H1 (cell line): ENCODE measurements around the gene CTNNA3. TPM values are rescaled to one million over a fixed set of nuclear protein-coding genes. Genes with fewer than 3 reads are reported as not detected.

ENCODE experiments used
- CTCF ChIA-PET: fragments of 300-600 bp; sonication (Branson Sonifier 250); formaldehyde crosslinking; loops from one replicate; lab custom pipeline; 2021; ENCODE audit not compliant: partially characterized antibody; lab: Charles Lee
- POLR2A ChIA-PET: fragments of 300-600 bp; sonication (Branson Sonifier 250); formaldehyde crosslinking; loops from one replicate; lab custom pipeline; 2021; ENCODE audit warnings: inconsistent platforms; ENCODE audit not compliant: partially characterized antibody; lab: Charles Lee
- DNase-seq, 2 experiments: peaks; one replicate each; pipeline versions ENCODE4 v3.0.0 to v3.0.0-alpha.2; 2010 to 2022; ENCODE audit warnings: low spot score in 2 of 2, low read depth in 1 of 2, mixed read lengths in 1 of 2
- FAIRE-seq: peaks from 2 replicates; lab custom pipeline; 2011; peaks lifted over from hg19 to GRCh38; lab: Jason Lieb, UNC
- H2AFZ ChIP-seq: 2 replicates; pipeline ENCODE4 v1.8.1; 2012; ENCODE audit warnings: low read length, inconsistent platforms
- H2AK5ac ChIP-seq: 2 replicates; pipeline ENCODE4 v1.6.1; 2013; ENCODE audit warnings: low read depth, low read length
- H2BK120ac ChIP-seq: replicated peaks from 2 replicates; pipeline ENCODE3; 2013; ENCODE audit warnings: low read depth, low read length, inconsistent platforms
- H2BK12ac ChIP-seq: 2 replicates; pipeline ENCODE4 v1.6.1; 2013; ENCODE audit warnings: low read depth, low read length
- H2BK15ac ChIP-seq: 2 replicates; pipeline ENCODE4 v1.6.1; 2013; ENCODE audit warnings: low read length
- H2BK20ac ChIP-seq: 2 replicates; pipeline ENCODE4 v1.6.1; 2013; ENCODE audit warnings: low read length
- H2BK5ac ChIP-seq: 2 replicates; pipeline ENCODE4 v1.6.1; 2013; ENCODE audit warnings: low read depth, low read length
- H3K14ac ChIP-seq: 2 replicates; pipeline ENCODE4 v1.6.1; 2013; ENCODE audit warnings: inconsistent platforms; ENCODE audit not compliant: insufficient read length
- H3K18ac ChIP-seq: 2 replicates; pipeline ENCODE4 v1.6.1; 2013; ENCODE audit warnings: low read length; ENCODE audit errors: extremely low read depth
- H3K23ac ChIP-seq: 2 replicates; pipeline ENCODE4 v1.6.1; 2013; ENCODE audit warnings: inconsistent platforms; ENCODE audit not compliant: insufficient read length
- H3K23me2 ChIP-seq: 2 replicates; pipeline ENCODE4 v1.6.1; 2013; ENCODE audit warnings: low read depth, low read length
- H3K27ac ChIP-seq: 2 replicates; pipeline ENCODE4 v1.6.1; 2011; ENCODE audit warnings: low read depth, low read length, inconsistent platforms
- H3K27me3 ChIP-seq, 4 experiments: replicated peaks in 1 of 4; 1 replicate in 1 of 4; 2 replicates in 3 of 4; pipeline versions ENCODE4 v1.6.1 to v1.8.1; 2011 to 2013; ENCODE audit warnings: low read length in 3 of 4, mild to moderate bottlenecking in 3 of 4, inconsistent platforms in 2 of 4, mixed read lengths in 2 of 4, moderate library complexity in 1 of 4; ENCODE audit not compliant: control insufficient read depth in 3 of 4, insufficient read depth in 3 of 4; ENCODE audit errors: extremely low read depth in 1 of 4
- H3K36me3 ChIP-seq, 4 experiments: 2 replicates each; pipeline versions ENCODE4 v1.6.1 to v1.8.1; 2011 to 2013; ENCODE audit warnings: mild to moderate bottlenecking in 4 of 4, low read length in 3 of 4, moderate library complexity in 2 of 4, control low read depth in 1 of 4, inconsistent platforms in 1 of 4; ENCODE audit not compliant: insufficient read depth in 4 of 4, control insufficient read depth in 2 of 4
- H3K4ac ChIP-seq: replicated peaks from 2 replicates; pipeline ENCODE3; 2013; ENCODE audit warnings: low read length, low read depth, mixed read lengths, inconsistent platforms; ENCODE audit not compliant: insufficient read length
- H3K4me1 ChIP-seq, 4 experiments: replicated peaks in 1 of 4; 1 replicate in 1 of 4; 2 replicates in 3 of 4; pipeline versions ENCODE4 v1.6.1 to v1.8.1; 2011 to 2013; ENCODE audit warnings: low read length in 3 of 4, inconsistent platforms in 2 of 4, mixed read lengths in 1 of 4; ENCODE audit not compliant: insufficient read depth in 4 of 4, control insufficient read depth in 3 of 4
- H3K4me2 ChIP-seq, 2 experiments: 2 replicates each; pipeline versions ENCODE4 v1.6.1 to v1.8.1; 2011 to 2013; ENCODE audit warnings: low read depth in 2 of 2, low read length in 2 of 2, control low read depth in 1 of 2, inconsistent platforms in 1 of 2, mild to moderate bottlenecking in 1 of 2; ENCODE audit not compliant: insufficient read depth in 1 of 2
- H3K4me3 ChIP-seq, 4 experiments: fragments of 200-600, 300-600 bp in 1 of 4; sonication (generic), shearing (Covaris generic), sonication (Bioruptor Twin) in 1 of 4; 2 replicates each; pipeline versions ENCODE4 v1.5.1 to v1.8.1; 2011 to 2016; ENCODE audit warnings: low read length in 4 of 4, low read depth in 3 of 4, control low read depth in 2 of 4, inconsistent platforms in 2 of 4, mild to moderate bottlenecking in 2 of 4, mixed read lengths in 1 of 4, moderate library complexity in 1 of 4; ENCODE audit not compliant: insufficient read depth in 2 of 4; ENCODE audit errors: extremely low read depth in 1 of 4
- H3K56ac ChIP-seq: replicated peaks from 2 replicates; pipeline ENCODE3; 2013; ENCODE audit warnings: low read depth, mild to moderate bottlenecking, mixed read lengths, low read length, inconsistent platforms; ENCODE audit not compliant: insufficient read length
- H3K79me1 ChIP-seq: 2 replicates; pipeline ENCODE4 v1.6.1; 2013; ENCODE audit warnings: low read depth, low read length, control low read depth
- H3K79me2 ChIP-seq, 2 experiments: 2 replicates each; pipeline versions ENCODE4 v1.6.1 to v1.8.1; 2012 to 2013; ENCODE audit warnings: low read length in 2 of 2, mild to moderate bottlenecking in 2 of 2, inconsistent platforms in 1 of 2; ENCODE audit not compliant: insufficient read depth in 2 of 2, control insufficient read depth in 1 of 2
- H3K9ac ChIP-seq, 4 experiments: replicated peaks in 1 of 4; 1 replicate in 1 of 4; 2 replicates in 3 of 4; pipeline versions ENCODE4 v1.6.1 to v1.8.1; 2011 to 2013; ENCODE audit warnings: low read depth in 3 of 4, low read length in 3 of 4, control low read depth in 2 of 4, mild to moderate bottlenecking in 2 of 4, moderate library complexity in 2 of 4, inconsistent platforms in 1 of 4; ENCODE audit errors: extremely low read depth in 1 of 4
- H3K9me3 ChIP-seq, 2 experiments: 2 replicates each; pipeline versions ENCODE4 v1.6.1 to v1.8.1; 2012 to 2013; ENCODE audit warnings: mild to moderate bottlenecking in 2 of 2, moderate library complexity in 2 of 2, control low read depth in 1 of 2, inconsistent platforms in 1 of 2, low read depth in 1 of 2, low read length in 1 of 2, mixed read lengths in 1 of 2; ENCODE audit not compliant: insufficient read depth in 2 of 2
- H4K20me1 ChIP-seq, 2 experiments: replicated peaks in 1 of 2; 2 replicates each; pipeline versions ENCODE3 to v1.8.1; 2011 to 2013; ENCODE audit warnings: inconsistent platforms in 2 of 2, low read length in 2 of 2, mild to moderate bottlenecking in 1 of 2; ENCODE audit not compliant: insufficient read depth in 2 of 2, control insufficient read depth in 1 of 2
- H4K5ac ChIP-seq: 2 replicates; pipeline ENCODE4 v1.6.1; 2013; ENCODE audit warnings: low read length, low read depth, mixed read lengths, inconsistent platforms; ENCODE audit not compliant: insufficient read length
- H4K8ac ChIP-seq: 2 replicates; pipeline ENCODE4 v1.8.0; 2013; ENCODE audit warnings: mild to moderate bottlenecking, moderate library complexity, low read length, inconsistent platforms; ENCODE audit not compliant: insufficient read depth; ENCODE audit errors: extremely low read depth
- H4K91ac ChIP-seq: replicated peaks from 2 replicates; pipeline ENCODE3; 2013; ENCODE audit warnings: low read length, mixed read lengths, inconsistent platforms; ENCODE audit not compliant: insufficient read length
- CREB1 ChIP-seq: IDR thresholded peaks from 2 replicates; pipeline ENCODE4 v1.6.1; 2012; ENCODE audit warnings: inconsistent platforms
- HDAC2 ChIP-seq, 2 experiments: fragments of 300-600 bp in 1 of 2; sonication (generic) in 1 of 2; IDR thresholded peaks; 2 replicates each; pipeline ENCODE4 v1.6.1; 2011 to 2012; ENCODE audit warnings: low read depth in 2 of 2, low read length in 2 of 2, mild to moderate bottlenecking in 2 of 2, moderate library complexity in 2 of 2, borderline replicate concordance in 1 of 2, inconsistent platforms in 1 of 2
- KDM5A ChIP-seq: fragments of 200-600 bp; IDR thresholded peaks from 2 replicates; pipeline ENCODE4 v1.7.1; 2012; ENCODE audit warnings: mild to moderate bottlenecking, low read length, inconsistent platforms, mixed read lengths
- RNF2 ChIP-seq: fragments of 200-900, 300-1000 bp; sonication (generic); IDR thresholded peaks from 2 replicates; pipeline ENCODE4 v1.7.1; 2016; ENCODE audit warnings: borderline replicate concordance, low read depth, mild to moderate bottlenecking, antibody characterized with exemption, low read length; ENCODE audit not compliant: poor library complexity, severe bottlenecking; ENCODE audit errors: missing control alignments
- RXRA ChIP-seq: IDR thresholded peaks from 2 replicates; pipeline ENCODE4 v1.6.1; 2011; ENCODE audit warnings: low read depth, mild to moderate bottlenecking, low read length, moderate library complexity; ENCODE audit not compliant: insufficient read depth
- SP1 ChIP-seq: IDR thresholded peaks from 2 replicates; pipeline ENCODE4 v1.6.1; 2011; ENCODE audit warnings: low read depth, low read length
- YY1 ChIP-seq: IDR thresholded peaks from 2 replicates; pipeline ENCODE4 v1.6.1; 2011; ENCODE audit warnings: low read depth, mild to moderate bottlenecking, low read length
- WGBS, 2 experiments: shearing (Covaris generic) in 1 of 2; methylation state at CpG; one replicate each; pipeline versions ENCODE4 v1.1.6 to v1.1.7; 2013 to 2015; ENCODE audit warnings: low lambda C conversion rate in 2 of 2, mixed read lengths in 2 of 2, inconsistent platforms in 1 of 2, low coverage in 1 of 2, missing lambda C conversion rate in 1 of 2; ENCODE audit not compliant: insufficient replicate concordance in 2 of 2, insufficient coverage in 1 of 2, insufficient read length in 1 of 2; ENCODE audit errors: extremely low coverage in 1 of 2, missing lambda C conversion rate in 1 of 2; 5-methylcytosine and 5-hydroxymethylcytosine counted together
- polyA plus RNA-seq, 7 experiments: library from polyadenylated mRNA; depleted of rRNA in 3 of 7; stranded (reverse) in 5 of 7; unstranded in 2 of 7; fragments of >200 nt in 5 of 7; fragments of 200-250 nt in 2 of 7; gene quantifications; 1 replicate in 5 of 7; 2 replicates in 1 of 7; 4 replicates in 1 of 7; pipeline versions ENCODE4 v1.2.1 to v1.2.3, GENCODE V29; 2011 to 2013; ENCODE audit warnings: missing spikeins in 2 of 7, mixed read lengths in 2 of 7
- total RNA-seq: library from RNA; stranded (reverse); fragmentation: NEBNext Ultra II Directional; extraction: Animal tissue kit (Norgen Biotek cat#: 25700); gene quantifications from 2 replicates; pipeline ENCODE4 v1.2.1, GENCODE V29; 2021

Gene CTNNA3
- total and polyA plus RNA-seq, 2 of the 8 experiments (the other 6 are each of a cell fraction or from before 2014, with no cell fraction given): 1.3 to 1.5 TPM

DNA sequence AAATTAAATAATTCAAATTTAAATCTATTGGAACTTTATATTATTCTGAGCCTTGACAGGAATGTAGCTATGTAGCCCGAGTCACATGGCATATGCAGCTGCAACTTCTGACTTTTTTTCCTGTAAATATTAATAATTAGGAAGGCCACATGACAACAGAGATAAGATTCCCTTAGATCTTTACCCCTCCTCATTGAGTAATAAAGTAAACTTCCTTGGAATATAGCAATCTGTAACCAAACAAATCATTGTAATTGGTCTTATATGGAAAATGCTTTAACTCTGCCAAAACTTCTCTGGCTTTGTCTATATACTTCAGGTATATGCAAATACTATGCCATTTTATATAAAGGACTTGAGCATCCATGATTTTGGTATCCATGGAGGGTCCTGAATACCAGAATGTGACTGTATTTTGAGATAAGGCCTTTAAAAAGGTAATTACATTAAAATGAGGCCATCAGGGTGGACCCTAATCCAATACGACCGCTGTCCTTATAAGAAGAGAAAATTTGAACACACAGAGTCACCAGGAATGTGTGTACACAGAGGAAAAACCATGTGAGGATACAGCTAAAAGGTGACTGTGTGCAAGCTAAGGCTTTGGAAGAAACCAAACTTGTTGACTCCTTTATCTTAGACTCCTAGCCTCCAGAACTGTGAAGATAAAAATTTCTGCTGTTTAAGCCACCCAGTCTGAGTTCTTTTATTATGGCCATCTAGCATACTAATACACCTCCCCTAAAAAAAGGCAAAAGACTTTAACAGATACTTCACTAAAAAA lies 222.0 kb downstream of the CTNNA3 start:
- CTCF ChIA-PET: interaction anchor here (0.6 kb wide), 1 partner anchor 72 kb away, joined by 3 read pairs; no protein-coding TSS in a partner anchor
- Histone ChIP-seq H3K56ac (no peak overlapping the region), H3K79me2 (no peaks in the 10 kb centered on the region), H2BK5ac (no peak overlapping the region), H2AFZ (no peak overlapping the region), H3K18ac (no peak overlapping the region), H3K23ac (no peak overlapping the region), H3K79me1 (no peaks in the 10 kb centered on the region), H2BK12ac (no peak overlapping the region)
- no peak for DNase-seq
- TF ChIP-seq RXRA (no peak), HDAC2 (IDR thresholded peaks at IDR 0.05; ENCODE audit: borderline replicate concordance in 1 of 2, low read depth in 2 of 2, low read length in 2 of 2) (no peak), KDM5A (no peak), YY1 (no peak), CREB1 (no peak), RNF2 (no peak), SP1 (no peak)
- TF ChIP-seq, all 59 proteins: peak for 0
- Histone ChIP-seq H4K91ac (no peak overlapping the region), H3K36me3 (no peaks in the 10 kb centered on the region), H2AK5ac (no peak overlapping the region), H2BK15ac (no peak overlapping the region), H2BK120ac (no peak overlapping the region), H3K4ac (no peak overlapping the region), H3K9me3 (no peaks in the 10 kb centered on the region), H3K27ac (no peak overlapping the region), H3K4me1 (no peaks in the 10 kb centered on the region), H3K27me3 (no peaks in the 10 kb centered on the region), H2BK20ac (no peak overlapping the region), H4K8ac (no peak overlapping the region), H3K14ac (no peak overlapping the region), H4K20me1 (peaks cover 0 to 2% of the 10 kb centered on the region in 2 experiments), H3K4me2 (no peak overlapping the region), H3K9ac (no peak overlapping the region), H4K5ac (no peak overlapping the region), H3K23me2 (no peaks in the 10 kb centered on the region), H3K4me3 (no peak overlapping the region)
- WGBS, 2 experiments: 92% methylated on average over 3 of the region's 3 CpGs; no CpG with 5 or more reads in 1 of the 2 experiments
- no peak for FAIRE-seq
- POLR2A ChIA-PET: no interaction called here
